Endometrial microvascular endothelial cells (primary cell): Measurements from ENCODE around the gene AR. TPM values are rescaled to one million over a fixed set of nuclear protein-coding genes. Genes with fewer than 3 reads are reported as not detected.
"Not testable (repeated sequence)": the region's sequence is repeated elsewhere in the genome, so short reads cannot be mapped to it uniquely, and the experiment has no call there.

Source experiments
- in situ Hi-C: cut with HindIII; loops from 2 replicates; pipeline ENCODE4 v1.10.0; 2017; ENCODE audit warnings: low sequenced_read_pairs, low pct_unique_long_range_greater_than_20kb; ENCODE audit errors: inconsistent ontology term
- total RNA-seq: library from RNA; depleted of rRNA; stranded (reverse); fragments of >200 nt; gene quantifications from one replicate; pipeline ENCODE4 v1.2.3, GENCODE V29; 2015; ENCODE audit errors: inconsistent ontology term

Gene AR
- total RNA-seq, 1 donor from 2014 or later: 0.93 TPM

- in situ Hi-C loops: no loop called here
Observed at GRCh38 chrX:67613996-67614395, 70.2 kb downstream of the AR start.

- in situ Hi-C loops: no loop called here
Observed at GRCh38 chrX:67614423-67614822, 70.6 kb downstream of the AR start.

- in situ Hi-C loops: no loop called here
Observed at GRCh38 chrX:67619253-67619652, 75.4 kb downstream of the AR start.

GRCh38 chrX:67622053-67622585 is 78.3 kb downstream of the AR start:
- in situ Hi-C loops: no loop called here

- in situ Hi-C loops: no loop called here
Observed at GRCh38 chrX:67624325-67624724, 80.5 kb downstream of the AR start.

- in situ Hi-C loops: no loop called here
Observed at GRCh38 chrX:67635424-67635823, 91.6 kb downstream of the AR start.

GRCh38 chrX:67636532-67636931 is 92.7 kb downstream of the AR start:
- in situ Hi-C loops: no loop called here

GRCh38 chrX:67637293-67637692 is 93.5 kb downstream of the AR start:
- in situ Hi-C loops: not testable (repeated sequence)

GRCh38 chrX:67648361-67648760 is 104.5 kb downstream of the AR start:
- in situ Hi-C loops: no loop called here

- in situ Hi-C loops: no loop called here
Observed at GRCh38 chrX:67651437-67652142, 107.8 kb downstream of the AR start.

GRCh38 chrX:67652543-67652942 is 108.7 kb downstream of the AR start:
- in situ Hi-C loops: no loop called here

GRCh38 chrX:67654301-67654700 is 110.5 kb downstream of the AR start:
- in situ Hi-C loops: no loop called here

- in situ Hi-C loops: no loop called here
Observed at GRCh38 chrX:67665583-67665982, 121.8 kb downstream of the AR start.

GRCh38 chrX:67670717-67671116 is 126.9 kb downstream of the AR start:
- in situ Hi-C loops: not testable (repeated sequence)

GRCh38 chrX:67673741-67674274 is 130.0 kb downstream of the AR start:
- in situ Hi-C loops: no loop called here

GRCh38 chrX:67674741-67675140 is 130.9 kb downstream of the AR start:
- in situ Hi-C loops: no loop called here

GRCh38 chrX:67684136-67684535 is 140.3 kb downstream of the AR start:
- in situ Hi-C loops: no loop called here

GRCh38 chrX:67692246-67692645 is 148.4 kb downstream of the AR start:
- in situ Hi-C loops: no loop called here

- in situ Hi-C loops: no loop called here
Observed at GRCh38 chrX:67693928-67694327, 150.1 kb downstream of the AR start.

GRCh38 chrX:67697452-67697851 is 153.6 kb downstream of the AR start:
- in situ Hi-C loops: no loop called here

GRCh38 chrX:67700602-67701001 is 156.8 kb downstream of the AR start:
- in situ Hi-C loops: no loop called here
